AG09309 (cell line): ENCODE measurements around the gene CLDN20.

Experiments used
- DNase-seq: peaks from one replicate; pipeline ENCODE4 v3.0.0-alpha.2; 2010; ENCODE audit warnings: low read depth
- H3K4me3 ChIP-seq: 2 replicates; pipeline ENCODE4 v1.5.1; 2011; ENCODE audit warnings: mild to moderate bottlenecking, low read depth, low read length, moderate library complexity; ENCODE audit not compliant: control insufficient read depth
- TF ChIP-seq, protein P1 (sequence below): IDR thresholded peaks from 2 replicates; pipeline ENCODE4 v1.5.1; 2011; ENCODE audit warnings: mild to moderate bottlenecking, low read depth, low read length, inconsistent platforms; ENCODE audit not compliant: insufficient read depth, control insufficient read depth; ENCODE audit errors: missing control alignments

Gene CLDN20

DNA sequence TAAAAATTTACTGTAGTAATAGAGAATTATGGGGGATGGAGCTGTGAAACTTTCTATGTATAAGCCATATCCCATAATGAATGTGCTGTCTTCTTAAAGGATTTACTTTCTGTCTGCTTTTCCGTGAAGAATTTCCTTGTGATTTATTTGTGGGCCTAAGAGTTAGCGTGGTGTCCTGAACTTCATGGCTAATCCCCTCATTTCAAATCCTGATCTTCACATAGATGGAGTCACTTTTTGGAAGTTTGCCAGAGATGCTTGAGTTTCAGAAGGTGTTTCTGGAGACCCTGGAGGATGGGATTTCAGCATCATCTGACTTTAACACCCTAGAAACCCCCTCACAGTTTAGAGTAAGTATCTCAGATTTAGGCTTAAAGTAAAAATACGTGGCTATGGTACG lies 19.4 kb upstream of the CLDN20 start:
- no peak for DNase-seq
- H3K4me3 ChIP-seq = no peak overlapping the region
- TF ChIP-seq, protein P1, sequence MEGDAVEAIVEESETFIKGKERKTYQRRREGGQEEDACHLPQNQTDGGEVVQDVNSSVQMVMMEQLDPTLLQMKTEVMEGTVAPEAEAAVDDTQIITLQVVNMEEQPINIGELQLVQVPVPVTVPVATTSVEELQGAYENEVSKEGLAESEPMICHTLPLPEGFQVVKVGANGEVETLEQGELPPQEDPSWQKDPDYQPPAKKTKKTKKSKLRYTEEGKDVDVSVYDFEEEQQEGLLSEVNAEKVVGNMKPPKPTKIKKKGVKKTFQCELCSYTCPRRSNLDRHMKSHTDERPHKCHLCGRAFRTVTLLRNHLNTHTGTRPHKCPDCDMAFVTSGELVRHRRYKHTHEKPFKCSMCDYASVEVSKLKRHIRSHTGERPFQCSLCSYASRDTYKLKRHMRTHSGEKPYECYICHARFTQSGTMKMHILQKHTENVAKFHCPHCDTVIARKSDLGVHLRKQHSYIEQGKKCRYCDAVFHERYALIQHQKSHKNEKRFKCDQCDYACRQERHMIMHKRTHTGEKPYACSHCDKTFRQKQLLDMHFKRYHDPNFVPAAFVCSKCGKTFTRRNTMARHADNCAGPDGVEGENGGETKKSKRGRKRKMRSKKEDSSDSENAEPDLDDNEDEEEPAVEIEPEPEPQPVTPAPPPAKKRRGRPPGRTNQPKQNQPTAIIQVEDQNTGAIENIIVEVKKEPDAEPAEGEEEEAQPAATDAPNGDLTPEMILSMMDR = no peak

DNA sequence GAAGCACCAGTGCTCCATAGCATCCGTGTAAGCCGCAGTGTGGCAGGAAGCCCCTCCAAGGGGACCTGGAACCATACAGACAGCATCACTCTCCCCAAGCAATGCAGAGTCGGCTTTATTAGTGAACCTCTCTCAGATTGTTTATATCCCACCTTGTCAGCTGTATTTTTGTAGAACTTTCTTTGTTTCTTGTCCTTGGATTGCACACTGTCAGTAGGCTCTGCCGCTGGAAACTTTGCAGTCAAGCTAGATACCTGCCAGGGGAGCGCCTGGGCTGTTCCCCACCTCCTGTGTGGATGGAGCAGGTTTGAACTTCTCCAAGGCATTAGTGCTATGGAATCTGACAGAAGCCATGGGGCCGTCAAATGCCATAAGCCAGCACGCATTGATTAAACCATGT lies 18.6 kb upstream of the CLDN20 start:
- no peak overlapping the region for H3K4me3 ChIP-seq
- TF ChIP-seq, protein P1 = no peak
- DNase-seq = no peak

DNA sequence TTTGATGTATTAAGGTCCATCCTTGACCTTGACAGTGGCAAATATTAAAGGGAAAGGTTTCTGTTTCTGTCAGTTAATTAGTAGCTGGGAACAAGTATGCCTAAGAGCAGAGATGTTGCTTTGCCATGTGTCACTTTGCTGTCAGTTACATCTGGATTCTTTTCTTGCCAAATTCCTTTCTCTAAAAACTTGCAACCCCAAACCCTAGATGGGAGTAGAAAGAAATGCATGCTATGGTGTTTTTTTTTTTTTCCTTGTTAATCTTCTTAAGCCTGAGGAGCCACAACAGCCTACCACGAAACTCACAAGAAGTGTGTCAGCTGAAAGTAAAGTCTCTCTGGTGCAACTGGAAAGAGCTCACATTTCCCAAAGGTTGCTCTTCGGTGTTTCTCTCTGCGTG lies 18.0 kb upstream of the CLDN20 start:
- no peak overlapping the region for H3K4me3 ChIP-seq
- TF ChIP-seq, protein P1 = no peak
- peak; percentile 20 for DNase-seq

DNA sequence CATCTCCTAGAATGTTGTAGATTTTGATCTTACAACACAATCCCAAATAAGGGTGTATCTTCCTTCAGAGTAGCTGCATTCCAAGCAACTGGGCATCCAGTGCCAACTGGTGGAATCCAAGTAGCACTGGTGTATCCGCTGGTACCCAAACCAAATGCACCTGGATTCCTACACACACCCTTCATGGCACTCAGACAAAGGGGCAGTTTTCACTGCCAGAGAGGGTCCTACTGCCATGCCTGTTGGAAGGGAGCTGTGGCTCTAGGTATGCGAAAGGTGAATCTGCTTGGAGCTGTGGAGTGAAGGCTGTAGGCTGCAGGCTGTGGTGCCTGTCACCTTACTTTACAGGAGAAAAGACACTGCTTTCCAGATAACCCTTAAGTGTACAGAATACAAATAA lies 17.0 kb upstream of the CLDN20 start:
- no peak for DNase-seq
- H3K4me3 ChIP-seq = no peak overlapping the region
- TF ChIP-seq, protein P1 = no peak

DNA sequence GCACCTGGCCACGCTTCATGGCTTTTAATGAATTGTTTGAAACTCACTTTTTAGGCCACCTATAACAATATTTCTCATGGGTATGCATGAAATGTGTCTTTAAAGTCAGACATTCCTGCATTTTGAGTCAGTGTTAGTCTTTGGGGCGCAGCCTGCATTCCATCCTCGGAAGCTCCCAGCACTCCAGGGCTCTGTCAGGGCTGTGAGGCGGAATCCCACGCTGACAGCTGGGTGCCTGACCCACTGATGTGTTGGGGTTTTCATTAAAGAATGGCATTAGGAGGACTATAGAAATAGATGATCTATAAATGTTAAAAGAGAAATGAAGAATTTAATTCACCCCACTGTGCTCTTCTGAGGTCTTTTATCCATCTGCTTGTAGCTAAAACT lies 16.2 kb upstream of the CLDN20 start:
- DNase-seq = peak; percentile 40
- no peak overlapping the region for H3K4me3 ChIP-seq
- TF ChIP-seq, protein P1 = no peak

DNA sequence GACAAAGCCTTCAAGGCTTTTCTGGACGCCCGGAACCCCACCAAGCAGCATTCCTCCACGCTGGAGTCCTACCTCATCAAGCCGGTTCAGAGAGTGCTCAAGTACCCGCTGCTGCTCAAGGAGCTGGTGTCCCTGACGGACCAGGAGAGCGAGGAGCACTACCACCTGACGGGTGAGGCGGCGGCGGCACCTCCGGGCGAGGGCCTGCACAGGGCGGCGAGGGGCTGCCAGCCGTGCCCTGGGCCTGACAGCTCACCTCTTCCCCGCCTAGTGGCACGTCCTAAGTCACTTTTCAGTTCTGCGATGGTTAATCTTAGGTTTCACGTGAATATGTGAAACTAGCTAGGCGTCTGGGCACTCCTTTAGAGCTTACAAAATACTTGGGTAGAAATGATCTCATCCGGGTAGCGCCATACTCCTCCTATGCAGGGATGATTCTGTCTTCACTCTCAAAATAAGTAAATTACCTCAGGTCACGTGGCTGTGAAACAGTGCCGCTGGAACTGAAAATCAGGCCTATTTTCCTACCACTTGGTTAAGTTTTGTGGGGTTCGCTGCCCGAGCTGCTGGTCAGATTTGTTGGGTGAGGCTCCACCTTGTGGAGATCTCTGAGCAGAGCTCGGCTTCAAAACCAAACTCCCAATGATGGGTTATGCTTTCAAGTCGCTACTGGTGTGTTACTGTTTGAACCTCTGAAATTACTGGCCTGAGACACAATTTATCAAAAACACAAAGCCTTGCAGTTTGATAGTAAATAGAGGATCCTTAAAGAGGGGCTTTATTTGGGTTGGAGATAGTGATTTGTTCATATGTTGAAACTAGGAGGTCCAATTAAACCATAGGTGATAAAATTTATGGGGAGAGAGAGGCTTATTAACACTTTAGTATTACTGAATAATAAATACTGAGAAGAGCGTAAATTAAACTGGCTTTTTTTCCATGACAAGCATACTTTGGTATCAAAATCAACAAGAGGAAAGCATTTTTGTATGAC lies 15.5 kb upstream of the CLDN20 start:
- TF ChIP-seq, protein P1 = peak; percentile 83
- DNase-seq = peak; percentile 54
- H3K4me3 ChIP-seq = no peak overlapping the region
